HEK293 (cell line): ENCODE data around the gene POLR2E.

Experiments
- YY1 ChIP-seq: fragments of 450-650 bp; formaldehyde crosslinking; IDR thresholded peaks from 2 replicates; pipeline ENCODE4 v1.5.1; 2018; ENCODE audit warnings: missing biosample characterization, missing genetic modification characterization
- ZBTB7A ChIP-seq: fragments of 450-650 bp; formaldehyde crosslinking; IDR thresholded peaks from 2 replicates; pipeline ENCODE4 v1.5.1; 2016; ENCODE audit warnings: low read depth, missing biosample characterization, missing genetic modification characterization
- ZNF121 ChIP-seq: fragments of 450-650 bp; formaldehyde crosslinking; IDR thresholded peaks from 2 replicates; pipeline ENCODE4 v1.5.1; 2016; ENCODE audit warnings: missing biosample characterization, missing genetic modification characterization
- ZNF157 ChIP-seq: fragments of 450-650 bp; formaldehyde crosslinking; IDR thresholded peaks from 2 replicates; pipeline ENCODE4 v1.5.1; 2016; ENCODE audit warnings: missing biosample characterization, missing genetic modification characterization
- ZNF175 ChIP-seq: fragments of 450-650 bp; formaldehyde crosslinking; IDR thresholded peaks from 2 replicates; pipeline ENCODE4 v1.5.1; 2016; ENCODE audit warnings: missing biosample characterization, missing genetic modification characterization
- ZNF302 ChIP-seq: fragments of 450-650 bp; formaldehyde crosslinking; IDR thresholded peaks from 2 replicates; pipeline ENCODE4 v1.5.1; 2016; ENCODE audit warnings: missing biosample characterization, missing genetic modification characterization, low read depth
- ZNF404 ChIP-seq: fragments of 450-650 bp; formaldehyde crosslinking; IDR thresholded peaks from 2 replicates; pipeline ENCODE4 v1.5.1; 2017; ENCODE audit warnings: missing biosample characterization, missing genetic modification characterization
- ZNF660 ChIP-seq: fragments of 450-650 bp; IDR thresholded peaks from 2 replicates; pipeline ENCODE4 v1.5.1; 2018; ENCODE audit warnings: missing biosample characterization, mild to moderate bottlenecking, missing genetic modification characterization
- ZNF664 ChIP-seq: fragments of 450-650 bp; formaldehyde crosslinking; IDR thresholded peaks from 2 replicates; pipeline ENCODE4 v1.5.1; 2016; ENCODE audit warnings: missing biosample characterization, missing genetic modification characterization
- TF ChIP-seq, protein P1 (sequence below): fragments of 450-650 bp; IDR thresholded peaks from 2 replicates; pipeline ENCODE4 v1.5.1; 2018; ENCODE audit warnings: missing biosample characterization, missing genetic modification characterization
- TF ChIP-seq, protein P2 (sequence below): fragments of 450-650 bp; formaldehyde crosslinking; IDR thresholded peaks from 2 replicates; pipeline ENCODE4 v1.5.1; 2016; ENCODE audit warnings: missing biosample characterization, missing genetic modification characterization
- TF ChIP-seq, protein P3 (sequence below): fragments of 450-650 bp; formaldehyde crosslinking; optimal IDR thresholded peaks from 2 replicates; pipeline ENCODE3; 2016; ENCODE audit warnings: missing biosample characterization, mild to moderate bottlenecking, missing genetic modification characterization
- TF ChIP-seq, protein P4 (sequence below): fragments of 450-650 bp; formaldehyde crosslinking; IDR thresholded peaks from 2 replicates; pipeline ENCODE4 v1.5.1; 2017; ENCODE audit warnings: missing biosample characterization, missing genetic modification characterization
- TF ChIP-seq, protein P5 (sequence below): fragments of 450-650 bp; formaldehyde crosslinking; IDR thresholded peaks from 2 replicates; pipeline ENCODE4 v1.5.1; 2016; ENCODE audit warnings: missing biosample characterization, missing genetic modification characterization, borderline replicate concordance

DNA sequence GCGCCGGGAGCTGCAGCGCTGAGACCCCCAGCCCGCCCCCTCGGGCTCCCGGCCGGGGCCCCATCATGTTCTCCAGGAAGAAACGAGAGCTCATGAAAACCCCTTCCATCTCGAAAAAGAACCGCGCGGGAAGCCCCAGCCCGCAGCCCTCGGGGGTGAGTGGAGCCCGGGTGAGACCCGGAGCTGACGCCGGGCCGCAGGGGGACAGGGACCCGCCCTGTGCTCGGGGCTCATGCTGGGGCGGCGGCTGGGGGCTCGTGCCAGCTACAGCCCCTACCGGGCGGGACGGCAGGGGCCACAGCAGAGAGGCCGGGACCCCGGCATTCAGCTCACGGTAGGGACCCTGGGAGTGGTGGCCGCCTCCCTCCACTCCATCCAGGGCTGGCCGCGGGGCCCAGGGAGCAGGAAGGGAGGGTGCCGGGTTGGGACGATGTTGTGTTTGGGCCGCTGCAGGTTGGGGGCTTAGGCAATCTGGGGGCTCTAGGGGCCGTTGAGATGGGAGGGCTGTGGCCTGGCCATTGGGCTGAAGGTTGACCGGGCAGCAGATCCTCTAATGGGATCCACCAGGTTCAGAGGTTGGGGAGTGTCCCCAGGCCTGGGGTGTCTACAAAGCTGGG is 27.7 kb downstream of the POLR2E start:
- TF ChIP-seq ZNF664 (no peak), ZNF121 (tag by site-specific recombination) (no peak), ZNF660 (tag by site-specific recombination) (no peak), YY1 (no peak), ZBTB7A (tag by site-specific recombination) (no peak; the same call in 1 of the 2 replicates), ZNF175 (no peak), ZNF404 (tag by site-specific recombination) (no peak), ZNF302 (tag by site-specific recombination) (no peak), ZNF157 (tag by site-specific recombination) (no peak)
- TF ChIP-seq, protein P1, sequence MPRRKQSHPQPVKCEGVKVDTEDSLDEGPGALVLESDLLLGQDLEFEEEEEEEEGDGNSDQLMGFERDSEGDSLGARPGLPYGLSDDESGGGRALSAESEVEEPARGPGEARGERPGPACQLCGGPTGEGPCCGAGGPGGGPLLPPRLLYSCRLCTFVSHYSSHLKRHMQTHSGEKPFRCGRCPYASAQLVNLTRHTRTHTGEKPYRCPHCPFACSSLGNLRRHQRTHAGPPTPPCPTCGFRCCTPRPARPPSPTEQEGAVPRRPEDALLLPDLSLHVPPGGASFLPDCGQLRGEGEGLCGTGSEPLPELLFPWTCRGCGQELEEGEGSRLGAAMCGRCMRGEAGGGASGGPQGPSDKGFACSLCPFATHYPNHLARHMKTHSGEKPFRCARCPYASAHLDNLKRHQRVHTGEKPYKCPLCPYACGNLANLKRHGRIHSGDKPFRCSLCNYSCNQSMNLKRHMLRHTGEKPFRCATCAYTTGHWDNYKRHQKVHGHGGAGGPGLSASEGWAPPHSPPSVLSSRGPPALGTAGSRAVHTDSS = no peak
- TF ChIP-seq, protein P2, sequence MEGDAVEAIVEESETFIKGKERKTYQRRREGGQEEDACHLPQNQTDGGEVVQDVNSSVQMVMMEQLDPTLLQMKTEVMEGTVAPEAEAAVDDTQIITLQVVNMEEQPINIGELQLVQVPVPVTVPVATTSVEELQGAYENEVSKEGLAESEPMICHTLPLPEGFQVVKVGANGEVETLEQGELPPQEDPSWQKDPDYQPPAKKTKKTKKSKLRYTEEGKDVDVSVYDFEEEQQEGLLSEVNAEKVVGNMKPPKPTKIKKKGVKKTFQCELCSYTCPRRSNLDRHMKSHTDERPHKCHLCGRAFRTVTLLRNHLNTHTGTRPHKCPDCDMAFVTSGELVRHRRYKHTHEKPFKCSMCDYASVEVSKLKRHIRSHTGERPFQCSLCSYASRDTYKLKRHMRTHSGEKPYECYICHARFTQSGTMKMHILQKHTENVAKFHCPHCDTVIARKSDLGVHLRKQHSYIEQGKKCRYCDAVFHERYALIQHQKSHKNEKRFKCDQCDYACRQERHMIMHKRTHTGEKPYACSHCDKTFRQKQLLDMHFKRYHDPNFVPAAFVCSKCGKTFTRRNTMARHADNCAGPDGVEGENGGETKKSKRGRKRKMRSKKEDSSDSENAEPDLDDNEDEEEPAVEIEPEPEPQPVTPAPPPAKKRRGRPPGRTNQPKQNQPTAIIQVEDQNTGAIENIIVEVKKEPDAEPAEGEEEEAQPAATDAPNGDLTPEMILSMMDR (tag by site-specific recombination) = no peak
- TF ChIP-seq, protein P3, sequence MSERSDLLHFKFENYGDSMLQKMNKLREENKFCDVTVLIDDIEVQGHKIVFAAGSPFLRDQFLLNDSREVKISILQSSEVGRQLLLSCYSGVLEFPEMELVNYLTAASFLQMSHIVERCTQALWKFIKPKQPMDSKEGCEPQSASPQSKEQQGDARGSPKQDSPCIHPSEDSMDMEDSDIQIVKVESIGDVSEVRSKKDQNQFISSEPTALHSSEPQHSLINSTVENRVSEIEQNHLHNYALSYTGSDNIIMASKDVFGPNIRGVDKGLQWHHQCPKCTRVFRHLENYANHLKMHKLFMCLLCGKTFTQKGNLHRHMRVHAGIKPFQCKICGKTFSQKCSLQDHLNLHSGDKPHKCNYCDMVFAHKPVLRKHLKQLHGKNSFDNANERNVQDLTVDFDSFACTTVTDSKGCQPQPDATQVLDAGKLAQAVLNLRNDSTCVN (tag by site-specific recombination) = no peak
- TF ChIP-seq, protein P4, sequence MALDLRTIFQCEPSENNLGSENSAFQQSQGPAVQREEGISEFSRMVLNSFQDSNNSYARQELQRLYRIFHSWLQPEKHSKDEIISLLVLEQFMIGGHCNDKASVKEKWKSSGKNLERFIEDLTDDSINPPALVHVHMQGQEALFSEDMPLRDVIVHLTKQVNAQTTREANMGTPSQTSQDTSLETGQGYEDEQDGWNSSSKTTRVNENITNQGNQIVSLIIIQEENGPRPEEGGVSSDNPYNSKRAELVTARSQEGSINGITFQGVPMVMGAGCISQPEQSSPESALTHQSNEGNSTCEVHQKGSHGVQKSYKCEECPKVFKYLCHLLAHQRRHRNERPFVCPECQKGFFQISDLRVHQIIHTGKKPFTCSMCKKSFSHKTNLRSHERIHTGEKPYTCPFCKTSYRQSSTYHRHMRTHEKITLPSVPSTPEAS (tag by site-specific recombination) = no peak
- TF ChIP-seq, protein P5, sequence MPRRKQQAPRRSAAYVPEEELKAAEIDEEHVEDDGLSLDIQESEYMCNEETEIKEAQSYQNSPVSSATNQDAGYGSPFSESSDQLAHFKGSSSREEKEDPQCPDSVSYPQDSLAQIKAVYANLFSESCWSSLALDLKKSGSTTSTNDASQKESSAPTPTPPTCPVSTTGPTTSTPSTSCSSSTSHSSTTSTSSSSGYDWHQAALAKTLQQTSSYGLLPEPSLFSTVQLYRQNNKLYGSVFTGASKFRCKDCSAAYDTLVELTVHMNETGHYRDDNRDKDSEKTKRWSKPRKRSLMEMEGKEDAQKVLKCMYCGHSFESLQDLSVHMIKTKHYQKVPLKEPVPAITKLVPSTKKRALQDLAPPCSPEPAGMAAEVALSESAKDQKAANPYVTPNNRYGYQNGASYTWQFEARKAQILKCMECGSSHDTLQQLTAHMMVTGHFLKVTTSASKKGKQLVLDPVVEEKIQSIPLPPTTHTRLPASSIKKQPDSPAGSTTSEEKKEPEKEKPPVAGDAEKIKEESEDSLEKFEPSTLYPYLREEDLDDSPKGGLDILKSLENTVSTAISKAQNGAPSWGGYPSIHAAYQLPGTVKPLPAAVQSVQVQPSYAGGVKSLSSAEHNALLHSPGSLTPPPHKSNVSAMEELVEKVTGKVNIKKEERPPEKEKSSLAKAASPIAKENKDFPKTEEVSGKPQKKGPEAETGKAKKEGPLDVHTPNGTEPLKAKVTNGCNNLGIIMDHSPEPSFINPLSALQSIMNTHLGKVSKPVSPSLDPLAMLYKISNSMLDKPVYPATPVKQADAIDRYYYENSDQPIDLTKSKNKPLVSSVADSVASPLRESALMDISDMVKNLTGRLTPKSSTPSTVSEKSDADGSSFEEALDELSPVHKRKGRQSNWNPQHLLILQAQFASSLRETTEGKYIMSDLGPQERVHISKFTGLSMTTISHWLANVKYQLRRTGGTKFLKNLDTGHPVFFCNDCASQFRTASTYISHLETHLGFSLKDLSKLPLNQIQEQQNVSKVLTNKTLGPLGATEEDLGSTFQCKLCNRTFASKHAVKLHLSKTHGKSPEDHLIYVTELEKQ (tag by site-specific recombination) = no peak
